ENCODE data around the gene CATSPERZ. TPM values are rescaled to one million over a fixed set of nuclear protein-coding genes. Genes with fewer than 3 reads are reported as not detected.

The CATSPERZ gene
- total RNA-seq, 4 donors from 2014 or later, result 20.9 TPM; not detected in 3

DNA sequence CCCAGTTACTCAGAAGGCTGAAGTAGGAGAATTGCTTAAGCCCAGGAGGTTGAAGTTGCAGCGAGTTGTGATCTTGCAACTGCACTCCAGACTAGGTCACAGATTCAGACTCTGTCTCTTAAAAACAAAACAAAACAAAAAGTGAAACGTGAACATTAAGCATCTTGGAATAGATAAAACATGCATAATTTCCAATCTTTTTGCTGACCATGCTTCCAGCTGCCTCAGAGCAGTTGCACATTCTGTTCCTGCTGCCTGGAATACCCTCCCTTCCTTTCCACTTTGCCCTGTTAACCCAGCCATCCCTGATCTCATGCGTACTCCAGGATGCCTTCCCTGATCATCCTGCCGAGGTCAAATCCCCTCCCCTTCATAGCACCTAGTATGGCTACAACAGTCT, 39.1 kb downstream of the CATSPERZ start:
- H3K4me3 ChIP-seq, result peak overlapping the region in 1 of 4 donors; percentile 36
- no peaks in the 10 kb centered on the region for H3K36me3 ChIP-seq
- 50 to 56% methylated on average over 2 to 4 of the region's 4 CpGs for WGBS, 2 donors (ENCODE audit: low coverage in 1 of 2)
- no peak for DNase-seq
- no peaks in the 10 kb centered on the region for H3K27me3 ChIP-seq
- in situ Hi-C loops (cut with MboI; ENCODE audit: low pct_ligation_motif_present in 1 of 4, low pct_unique_long_range_greater_than_20kb in 1 of 4, low sequenced_read_pairs in 3 of 4) (no loop called here), intact Hi-C loops (cut with DNase I; ENCODE audit: low total_unique reads) (no loop called here)
- H3K27ac ChIP-seq, result peak overlapping the region in 3 of 4 donors; percentile 43 to 84 (median 62)
- no peaks in the 10 kb centered on the region for H3K9me3 ChIP-seq
- TF ChIP-seq, protein P1, sequence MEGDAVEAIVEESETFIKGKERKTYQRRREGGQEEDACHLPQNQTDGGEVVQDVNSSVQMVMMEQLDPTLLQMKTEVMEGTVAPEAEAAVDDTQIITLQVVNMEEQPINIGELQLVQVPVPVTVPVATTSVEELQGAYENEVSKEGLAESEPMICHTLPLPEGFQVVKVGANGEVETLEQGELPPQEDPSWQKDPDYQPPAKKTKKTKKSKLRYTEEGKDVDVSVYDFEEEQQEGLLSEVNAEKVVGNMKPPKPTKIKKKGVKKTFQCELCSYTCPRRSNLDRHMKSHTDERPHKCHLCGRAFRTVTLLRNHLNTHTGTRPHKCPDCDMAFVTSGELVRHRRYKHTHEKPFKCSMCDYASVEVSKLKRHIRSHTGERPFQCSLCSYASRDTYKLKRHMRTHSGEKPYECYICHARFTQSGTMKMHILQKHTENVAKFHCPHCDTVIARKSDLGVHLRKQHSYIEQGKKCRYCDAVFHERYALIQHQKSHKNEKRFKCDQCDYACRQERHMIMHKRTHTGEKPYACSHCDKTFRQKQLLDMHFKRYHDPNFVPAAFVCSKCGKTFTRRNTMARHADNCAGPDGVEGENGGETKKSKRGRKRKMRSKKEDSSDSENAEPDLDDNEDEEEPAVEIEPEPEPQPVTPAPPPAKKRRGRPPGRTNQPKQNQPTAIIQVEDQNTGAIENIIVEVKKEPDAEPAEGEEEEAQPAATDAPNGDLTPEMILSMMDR (IDR thresholded peaks at IDR 0.05), result no peak
- no peak for TF ChIP-seq POLR2AphosphoS5 (IDR thresholded peaks at IDR 0.05)
- no peak for TF ChIP-seq EP300 (IDR thresholded peaks at IDR 0.05; ENCODE audit: low read depth)
- TF ChIP-seq POLR2A (IDR thresholded peaks at IDR 0.05), result no peak
- peaks cover 7 to 38% (median 32%) of the 10 kb centered on the region in 4 donors for H3K4me1 ChIP-seq

DNA sequence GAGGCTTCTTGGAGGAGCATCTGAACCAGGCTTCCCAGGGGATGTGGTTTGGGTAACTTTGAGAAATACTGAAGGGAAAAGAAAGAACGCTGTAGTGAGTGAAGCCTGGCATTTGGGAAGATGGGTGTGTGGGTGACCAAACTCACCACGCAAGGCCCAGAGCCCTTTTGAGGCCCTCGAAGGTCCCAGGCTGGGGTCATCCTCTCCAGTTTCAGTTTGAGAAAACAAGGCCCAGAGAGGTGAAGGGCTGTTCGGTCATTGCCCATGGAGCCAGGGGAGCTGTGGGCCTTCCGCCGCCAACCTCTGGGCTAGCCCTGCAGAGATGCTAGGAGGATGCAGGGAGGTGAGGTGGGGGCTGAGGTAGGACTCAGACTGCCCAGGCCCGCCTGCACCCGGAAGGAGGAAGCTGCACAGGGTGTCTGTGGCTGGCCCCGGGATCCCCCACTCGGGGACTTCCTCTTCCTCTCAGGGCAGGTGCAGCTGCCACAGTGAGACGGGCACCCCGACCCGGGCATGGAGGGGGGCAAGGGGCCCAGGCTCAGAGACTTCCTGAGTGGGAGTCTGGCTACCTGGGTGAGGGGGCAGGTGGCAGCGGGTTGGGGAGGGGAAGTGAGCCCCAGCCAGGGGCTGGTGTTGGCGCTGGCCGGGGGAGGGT, 39.7 kb downstream of the CATSPERZ start, which contains the start of gene CCDC88B:
TSS of gene CCDC88B (plus strand) at position 451 of the 655 bp plus-strand sequence. CDS start at position 514, 63 bp downstream.
- no peaks in the 10 kb centered on the region for H3K27me3 ChIP-seq
- H3K27ac ChIP-seq, result peak within 1 kb of the TSS; percentile 43 to 84 (median 56)
- H3K36me3 ChIP-seq, result no peaks in the 10 kb centered on the region
- H3K4me1 ChIP-seq, result peaks cover 7 to 32% (median 30%) of the 10 kb centered on the region in 4 donors
- no peaks in the 10 kb centered on the region for H3K9me3 ChIP-seq
- WGBS, 2 donors (ENCODE audit: low coverage in 1 of 2), result 48 to 70% methylated on average over 2 to 14 of the region's 16 CpGs
- peak; percentile 85 for DNase-seq
- intact Hi-C loops (cut with DNase I; ENCODE audit: low total_unique reads) (no loop called here), in situ Hi-C loops (cut with MboI; ENCODE audit: low pct_ligation_motif_present in 1 of 4, low pct_unique_long_range_greater_than_20kb in 1 of 4, low sequenced_read_pairs in 3 of 4) (no loop called here)
- H3K4me3 ChIP-seq, result peak within 1 kb of the TSS in 3 of 4 donors; percentile 3 to 36 (median 20)
- TF ChIP-seq, protein P1 (IDR thresholded peaks at IDR 0.05), result no peak
- TF ChIP-seq POLR2AphosphoS5 (IDR thresholded peaks at IDR 0.05) (peak in 1 of 3 donors; percentile 36), EP300 (IDR thresholded peaks at IDR 0.05; ENCODE audit: low read depth) (no peak), POLR2A (IDR thresholded peaks at IDR 0.05) (no peak)

DNA sequence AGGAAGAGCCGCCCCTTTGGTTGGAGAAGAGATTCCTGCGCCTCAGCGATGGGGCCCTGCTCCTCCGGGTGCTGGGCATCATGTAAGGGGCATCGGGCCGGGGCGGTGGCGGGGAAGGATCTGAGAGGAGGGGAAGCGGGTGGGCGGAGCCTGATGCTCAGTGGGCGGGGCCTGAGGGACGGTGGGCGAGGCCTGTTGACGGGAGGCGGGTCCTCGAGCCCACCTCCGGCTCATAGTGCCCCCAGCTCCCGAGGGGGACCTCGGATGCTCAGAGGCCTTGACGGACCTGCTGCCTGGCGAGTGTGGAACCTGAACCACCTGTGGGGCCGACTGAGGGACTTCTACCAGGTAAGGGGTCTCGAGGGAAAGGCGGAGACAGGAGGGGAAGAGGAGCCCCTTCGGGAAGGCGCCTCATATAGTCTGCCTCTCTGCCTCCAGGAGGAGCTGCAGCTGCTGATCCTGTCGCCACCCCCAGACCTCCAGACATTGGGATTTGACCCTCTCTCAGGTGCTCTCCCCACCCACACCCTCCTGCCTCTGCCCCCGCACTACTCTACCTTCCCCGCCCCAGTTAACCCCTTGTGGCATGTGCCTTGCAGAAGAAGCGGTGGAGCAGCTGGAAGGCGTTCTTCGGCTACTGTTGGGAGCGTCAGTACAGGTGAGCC, 40.6 kb downstream of the CATSPERZ start:
- no peaks in the 10 kb centered on the region for H3K27me3 ChIP-seq
- DNase-seq, result peak; percentile 87
- in situ Hi-C loops (cut with MboI; ENCODE audit: low pct_ligation_motif_present in 1 of 4, low pct_unique_long_range_greater_than_20kb in 1 of 4, low sequenced_read_pairs in 3 of 4), result no loop called here
- peaks cover 7 to 31% (median 24%) of the 10 kb centered on the region in 4 donors for H3K4me1 ChIP-seq
- peak overlapping the region in 3 of 4 donors; percentile 3 to 36 (median 20) for H3K4me3 ChIP-seq
- WGBS, 2 donors (ENCODE audit: low coverage in 1 of 2), result 36% methylated on average over 33 of the region's 33 CpGs; no CpG with 5 or more reads in 1 of the 2 donors
- intact Hi-C loops (cut with DNase I; ENCODE audit: low total_unique reads), result no loop called here
- no peaks in the 10 kb centered on the region for H3K36me3 ChIP-seq
- no peaks in the 10 kb centered on the region for H3K9me3 ChIP-seq
- TF ChIP-seq, protein P1 (IDR thresholded peaks at IDR 0.05), result no peak
- TF ChIP-seq EP300 (IDR thresholded peaks at IDR 0.05; ENCODE audit: low read depth), result no peak
- no peak for TF ChIP-seq POLR2AphosphoS5 (IDR thresholded peaks at IDR 0.05)
- no peak for TF ChIP-seq POLR2A (IDR thresholded peaks at IDR 0.05)
- peak overlapping the region; percentile 43 to 84 (median 56) for H3K27ac ChIP-seq

DNA sequence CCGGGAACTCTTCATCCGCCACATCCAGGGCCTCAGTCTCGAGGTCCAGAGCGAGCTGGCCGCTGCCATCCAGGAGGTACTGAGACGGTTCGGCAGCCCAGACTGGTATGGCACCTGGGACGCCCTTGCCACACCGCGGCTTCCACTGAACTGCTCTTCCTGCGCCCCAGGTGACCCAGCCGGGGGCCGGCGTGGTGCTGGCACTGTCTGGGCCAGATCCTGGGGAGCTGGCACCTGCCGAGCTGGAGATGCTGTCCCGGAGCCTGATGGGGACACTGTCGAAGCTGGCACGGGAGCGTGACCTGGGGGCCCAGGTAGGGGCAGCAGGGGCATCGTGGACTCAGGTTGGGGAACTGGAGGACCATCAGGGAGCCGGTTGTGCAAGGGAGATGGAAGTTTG, 41.3 kb downstream of the CATSPERZ start:
- H3K4me3 ChIP-seq, result peak overlapping the region in 1 of 4 donors; percentile 20
- H3K27ac ChIP-seq, result peak overlapping the region in 3 of 4 donors; percentile 50 to 84 (median 62)
- H3K4me1 ChIP-seq, result peaks cover 7 to 31% (median 24%) of the 10 kb centered on the region in 4 donors
- WGBS, 2 donors (ENCODE audit: low coverage in 1 of 2), result 50% methylated on average over 21 of the region's 21 CpGs; no CpG with 5 or more reads in 1 of the 2 donors
- H3K36me3 ChIP-seq, result no peaks in the 10 kb centered on the region
- TF ChIP-seq, protein P1 (IDR thresholded peaks at IDR 0.05), result no peak
- DNase-seq, result no peak
- H3K9me3 ChIP-seq, result no peaks in the 10 kb centered on the region
- in situ Hi-C loops (cut with MboI; ENCODE audit: low pct_ligation_motif_present in 1 of 4, low pct_unique_long_range_greater_than_20kb in 1 of 4, low sequenced_read_pairs in 3 of 4) (no loop called here), intact Hi-C loops (cut with DNase I; ENCODE audit: low total_unique reads) (no loop called here)
- H3K27me3 ChIP-seq, result no peaks in the 10 kb centered on the region

All from transverse colon (tissue), 4 donors.